Stomach (tissue), 4 donors: ENCODE measurements around the gene CYYR1.

Experiments
- CTCF ChIP-seq, 7 experiments: fragments of 450-650 bp in 4 of 7; fragments of 200-600 bp in 3 of 7; sonication (generic) in 3 of 7; IDR thresholded peaks; one replicate each; pipeline ENCODE4 v1.5.1; 2016 to 2019; ENCODE audit warnings: antibody characterized with exemption in 7 of 7, control low read depth in 2 of 7, mild to moderate bottlenecking in 1 of 7
- EP300 ChIP-seq: sonication (generic); formaldehyde crosslinking; IDR thresholded peaks from one replicate; pipeline ENCODE4 v1.6.1; 2017; ENCODE audit warnings: antibody characterized with exemption
- POLR2AphosphoS5 ChIP-seq, 3 donors: sonication (generic); formaldehyde crosslinking; IDR thresholded peaks; one replicate each; pipeline ENCODE4 v1.6.1; 2016; ENCODE audit warnings: antibody characterized with exemption in 3 of 3

GRCh38 chr21:26595971-26596370 is 22.9 kb upstream of the CYYR1 start:
- TF ChIP-seq CTCF (IDR thresholded peaks at IDR 0.05), result no peak
- TF ChIP-seq POLR2AphosphoS5 (IDR thresholded peaks at IDR 0.05), result no peak
- no peak for TF ChIP-seq EP300
